ENCODE results near the gene NR3C1. TPM values are rescaled to one million over a fixed set of nuclear protein-coding genes. Genes with fewer than 3 reads are reported as not detected.

The NR3C1 gene
- total and polyA plus RNA-seq, 2 donors: 47.7 to 62.3 TPM

DNA sequence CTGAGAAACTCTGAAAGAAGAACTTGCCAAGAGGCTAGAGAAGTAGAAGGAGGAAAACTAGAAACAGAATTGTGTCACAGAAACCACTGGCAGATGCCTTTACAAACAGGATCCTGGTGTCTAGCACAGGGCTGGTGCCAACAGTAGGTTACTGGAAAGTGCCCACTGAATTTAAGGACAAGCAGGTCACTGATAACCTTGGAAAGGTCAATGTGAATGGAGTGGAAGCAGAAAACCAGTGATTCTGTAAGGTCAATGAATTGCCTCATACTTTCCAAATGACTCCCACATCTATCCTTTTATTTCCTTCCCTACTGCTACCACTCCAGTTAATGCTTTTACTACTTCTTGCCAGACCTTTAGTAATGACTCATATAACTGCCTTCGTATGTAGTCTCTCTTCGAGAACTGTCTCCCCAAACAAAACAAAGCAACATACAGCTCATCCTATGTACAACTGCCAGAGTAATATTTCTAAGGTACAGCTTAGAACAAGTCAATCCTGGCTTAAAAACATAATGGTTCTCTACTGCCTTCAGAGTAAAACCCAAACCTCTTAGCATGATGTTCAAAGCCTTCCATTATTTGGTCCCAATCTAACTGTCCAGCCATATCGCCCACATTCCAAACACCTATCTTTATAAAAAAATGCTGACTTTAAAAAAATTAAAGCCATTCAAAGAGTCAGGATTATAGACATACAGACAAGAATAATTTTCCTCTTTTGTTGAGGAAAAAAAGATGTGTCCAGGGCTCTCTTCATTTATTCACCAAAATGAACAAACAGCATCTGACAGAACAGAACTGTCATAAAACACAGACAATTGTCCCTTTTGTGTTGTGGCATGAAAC lies 52.5 kb downstream of the NR3C1 start:
- WGBS: 97% methylated on average over 3 of the region's 3 CpGs
- Histone ChIP-seq H3K4me1 (ENCODE audit: control insufficient read depth in 2 of 2, insufficient read depth in 2 of 2, low read length in 2 of 2) (peaks cover 29 to 37% of the 10 kb centered on the region in 2 donors), H3K27ac (ENCODE audit: low read depth in 1 of 2, low read length in 1 of 2) (peak overlapping the region in 1 of 2 donors; percentile 18), H3K4me3 (ENCODE audit: low read length in 2 of 2) (no peak overlapping the region), H3K9me3 (ENCODE audit: control insufficient read depth in 2 of 2, insufficient read depth in 1 of 2, low read length in 1 of 2) (no peaks in the 10 kb centered on the region), H3K36me3 (ENCODE audit: control insufficient read depth in 2 of 2, insufficient read depth in 2 of 2, low read length in 1 of 2) (peaks cover 0 to 2% of the 10 kb centered on the region in 2 donors), H3K27me3 (ENCODE audit: control insufficient read depth in 2 of 2, insufficient read depth in 1 of 2, low read length in 1 of 2) (no peaks in the 10 kb centered on the region)
- DNase-seq (ENCODE audit: low read depth in 6 of 9, low spot score in 9 of 9): no peak

DNA sequence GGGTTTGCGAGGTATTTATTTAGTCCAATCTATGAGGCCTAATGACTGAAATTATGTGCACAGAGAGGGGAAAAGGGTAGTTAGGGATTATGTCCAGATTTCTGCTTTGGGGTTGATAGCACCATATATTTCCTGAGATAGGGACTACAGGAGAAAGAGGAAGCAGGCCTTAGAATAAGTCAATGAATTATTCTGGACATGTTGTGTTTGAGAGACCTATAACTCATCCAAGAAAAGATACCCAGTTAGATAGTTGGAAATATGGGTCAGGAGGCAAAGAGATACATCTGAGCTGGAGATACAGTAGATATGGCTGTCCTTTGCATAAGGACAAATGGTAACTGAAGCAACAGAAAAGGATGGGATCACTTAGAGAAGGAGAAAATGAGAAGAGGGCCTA lies 53.1 kb downstream of the NR3C1 start:
- 98% methylated on average over 1 of the region's 1 CpG for WGBS
- peaks cover 29 to 37% of the 10 kb centered on the region in 2 donors for H3K4me1 ChIP-seq (ENCODE audit: control insufficient read depth in 2 of 2, insufficient read depth in 2 of 2, low read length in 2 of 2)
- no peak overlapping the region for H3K27ac ChIP-seq (ENCODE audit: low read depth in 1 of 2, low read length in 1 of 2)
- H3K9me3 ChIP-seq (ENCODE audit: control insufficient read depth in 2 of 2, insufficient read depth in 1 of 2, low read length in 1 of 2): no peaks in the 10 kb centered on the region
- no peak overlapping the region for H3K4me3 ChIP-seq (ENCODE audit: low read length in 2 of 2)
- no peak for DNase-seq (ENCODE audit: low read depth in 6 of 9, low spot score in 9 of 9)
- H3K36me3 ChIP-seq (ENCODE audit: control insufficient read depth in 2 of 2, insufficient read depth in 2 of 2, low read length in 1 of 2): peaks cover 0 to 2% of the 10 kb centered on the region in 2 donors
- H3K27me3 ChIP-seq (ENCODE audit: control insufficient read depth in 2 of 2, insufficient read depth in 1 of 2, low read length in 1 of 2): no peaks in the 10 kb centered on the region

DNA sequence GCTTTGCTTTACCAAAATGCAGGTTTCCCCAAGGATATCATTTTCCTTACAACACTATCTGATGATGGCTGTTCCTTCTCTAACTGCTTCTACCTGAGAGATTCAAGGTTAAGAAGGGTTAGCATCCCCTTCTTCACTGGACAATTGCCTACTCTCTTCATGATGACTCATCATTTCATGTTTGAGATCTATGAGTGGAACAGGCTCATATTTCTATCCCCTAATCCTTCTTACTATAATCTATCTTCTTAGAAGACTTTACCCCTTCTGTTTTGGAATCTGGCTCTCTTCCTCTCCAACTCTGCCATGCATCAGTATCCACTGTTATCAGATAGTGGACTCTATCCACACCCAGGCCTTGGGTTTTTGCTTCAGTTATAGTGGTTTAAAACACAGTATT lies 54.3 kb downstream of the NR3C1 start:
- peaks cover 3 to 4% of the 10 kb centered on the region in 2 donors for H3K36me3 ChIP-seq (ENCODE audit: control insufficient read depth in 2 of 2, insufficient read depth in 2 of 2, low read length in 1 of 2)
- no peak for DNase-seq (ENCODE audit: low read depth in 6 of 9, low spot score in 9 of 9)
- H3K27ac ChIP-seq (ENCODE audit: low read depth in 1 of 2, low read length in 1 of 2): no peak overlapping the region
- H3K9me3 ChIP-seq (ENCODE audit: control insufficient read depth in 2 of 2, insufficient read depth in 1 of 2, low read length in 1 of 2): no peaks in the 10 kb centered on the region
- no peak overlapping the region for H3K4me3 ChIP-seq (ENCODE audit: low read length in 2 of 2)
- H3K4me1 ChIP-seq (ENCODE audit: control insufficient read depth in 2 of 2, insufficient read depth in 2 of 2, low read length in 2 of 2): peaks cover 23 to 33% of the 10 kb centered on the region in 2 donors
- no peaks in the 10 kb centered on the region for H3K27me3 ChIP-seq (ENCODE audit: control insufficient read depth in 2 of 2, insufficient read depth in 1 of 2, low read length in 1 of 2)

DNA sequence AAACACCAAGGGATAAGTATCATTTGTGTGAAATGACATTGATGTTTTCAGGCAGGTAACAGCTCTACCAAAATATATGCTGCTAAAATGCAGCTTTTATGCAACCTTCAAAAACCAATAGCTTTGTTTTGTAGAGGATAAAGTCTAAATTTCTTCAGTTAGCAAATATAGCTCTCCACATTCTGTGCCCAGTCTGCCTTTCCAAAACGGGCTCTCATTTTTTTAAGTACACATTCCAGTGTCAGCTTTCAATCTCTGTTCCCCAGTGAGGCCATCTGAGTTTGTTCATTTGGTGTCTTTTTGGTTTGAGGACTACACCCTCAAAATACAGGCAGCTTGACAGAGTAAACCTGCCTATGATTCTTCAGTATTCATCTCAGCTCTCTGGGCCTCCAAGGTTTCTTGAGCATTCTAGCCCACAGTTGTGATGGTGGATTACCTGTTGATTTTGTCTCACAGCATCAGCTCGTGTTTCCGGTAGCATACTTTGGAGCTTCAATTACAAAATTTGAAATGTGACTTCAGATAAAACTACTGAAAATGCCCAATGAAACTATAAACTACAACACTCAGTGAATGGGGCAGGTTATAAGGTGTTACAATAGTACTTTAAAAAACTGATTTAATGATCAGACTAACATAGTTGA lies 55.7 kb downstream of the NR3C1 start:
- no peak overlapping the region for H3K4me3 ChIP-seq (ENCODE audit: low read length in 2 of 2)
- peaks cover 10 to 22% of the 10 kb centered on the region in 2 donors for H3K4me1 ChIP-seq (ENCODE audit: control insufficient read depth in 2 of 2, insufficient read depth in 2 of 2, low read length in 2 of 2)
- H3K9me3 ChIP-seq (ENCODE audit: control insufficient read depth in 2 of 2, insufficient read depth in 1 of 2, low read length in 1 of 2): no peaks in the 10 kb centered on the region
- DNase-seq (ENCODE audit: low read depth in 6 of 9, low spot score in 9 of 9): no peak
- no peaks in the 10 kb centered on the region for H3K27me3 ChIP-seq (ENCODE audit: control insufficient read depth in 2 of 2, insufficient read depth in 1 of 2, low read length in 1 of 2)
- no peak overlapping the region for H3K27ac ChIP-seq (ENCODE audit: low read depth in 1 of 2, low read length in 1 of 2)
- 86% methylated on average over 3 of the region's 3 CpGs for WGBS
- H3K36me3 ChIP-seq (ENCODE audit: control insufficient read depth in 2 of 2, insufficient read depth in 2 of 2, low read length in 1 of 2): peaks cover 3 to 4% of the 10 kb centered on the region in 2 donors

DNA sequence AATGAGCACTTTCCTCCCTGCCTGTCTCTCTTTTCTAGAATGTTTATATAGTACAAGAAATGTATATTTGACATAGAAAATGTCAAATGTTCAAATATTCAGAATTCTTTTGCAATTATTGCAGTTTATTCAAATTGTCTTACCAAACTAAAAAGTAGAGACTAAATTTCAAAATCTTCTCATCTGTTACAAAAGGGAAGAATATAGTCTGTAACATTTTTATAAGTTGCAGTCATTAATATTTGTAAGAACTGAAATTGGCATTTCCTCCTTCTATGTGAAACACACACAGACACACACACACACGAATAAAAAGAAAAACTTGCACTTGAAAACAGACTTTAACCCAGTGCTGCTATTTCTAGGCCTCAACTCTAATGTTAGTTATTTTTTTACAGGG lies 56.4 kb downstream of the NR3C1 start:
- 76% methylated on average over 1 of the region's 1 CpG for WGBS
- no peak overlapping the region for H3K27ac ChIP-seq (ENCODE audit: low read depth in 1 of 2, low read length in 1 of 2)
- peaks cover 3 to 4% of the 10 kb centered on the region in 2 donors for H3K36me3 ChIP-seq (ENCODE audit: control insufficient read depth in 2 of 2, insufficient read depth in 2 of 2, low read length in 1 of 2)
- H3K27me3 ChIP-seq (ENCODE audit: control insufficient read depth in 2 of 2, insufficient read depth in 1 of 2, low read length in 1 of 2): no peaks in the 10 kb centered on the region
- H3K9me3 ChIP-seq (ENCODE audit: control insufficient read depth in 2 of 2, insufficient read depth in 1 of 2, low read length in 1 of 2): no peaks in the 10 kb centered on the region
- peaks cover 9 to 22% of the 10 kb centered on the region in 2 donors for H3K4me1 ChIP-seq (ENCODE audit: control insufficient read depth in 2 of 2, insufficient read depth in 2 of 2, low read length in 2 of 2)
- no peak overlapping the region for H3K4me3 ChIP-seq (ENCODE audit: low read length in 2 of 2)
- DNase-seq (ENCODE audit: low read depth in 6 of 9, low spot score in 9 of 9): no peak

DNA sequence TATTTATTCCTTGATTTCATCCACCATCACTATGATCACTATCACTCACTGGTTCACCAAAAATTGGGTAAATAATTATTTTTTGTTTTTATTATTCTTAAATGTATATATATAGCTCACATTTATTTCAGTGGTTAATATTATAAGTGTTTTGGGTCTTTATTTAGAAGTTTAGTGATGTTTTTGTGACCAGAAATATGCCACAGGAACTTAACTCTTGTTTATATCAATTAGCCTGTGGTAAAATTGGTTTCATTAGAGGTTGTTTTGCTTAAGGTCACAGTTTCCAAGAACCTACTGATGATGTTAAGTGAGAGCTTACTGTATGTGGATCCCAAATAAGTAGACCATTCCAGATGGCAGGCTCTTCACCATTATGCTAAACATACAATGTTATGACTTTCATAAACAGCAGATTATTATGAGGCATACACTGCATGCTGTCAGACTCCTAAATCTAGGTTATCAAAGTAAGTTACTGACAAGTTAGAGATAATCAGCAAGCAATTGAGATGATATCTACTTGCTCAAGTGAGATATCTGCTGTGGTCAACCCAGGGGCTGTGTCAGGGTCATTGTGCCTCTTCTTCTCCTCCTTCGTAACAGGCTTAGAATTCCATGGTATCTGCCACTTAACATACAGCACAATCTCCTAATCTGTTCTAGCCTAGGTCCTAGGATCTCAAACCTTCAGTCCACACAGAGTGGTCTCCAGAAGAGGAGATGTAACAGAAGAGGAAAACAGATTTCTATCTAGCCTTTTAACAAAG lies 57.6 kb downstream of the NR3C1 start:
- Histone ChIP-seq H3K27me3 (ENCODE audit: control insufficient read depth in 2 of 2, insufficient read depth in 1 of 2, low read length in 1 of 2) (no peaks in the 10 kb centered on the region), H3K27ac (ENCODE audit: low read depth in 1 of 2, low read length in 1 of 2) (no peak overlapping the region), H3K4me3 (ENCODE audit: low read length in 2 of 2) (no peak overlapping the region), H3K9me3 (ENCODE audit: control insufficient read depth in 2 of 2, insufficient read depth in 1 of 2, low read length in 1 of 2) (no peaks in the 10 kb centered on the region), H3K4me1 (ENCODE audit: control insufficient read depth in 2 of 2, insufficient read depth in 2 of 2, low read length in 2 of 2) (peaks cover 9 to 17% of the 10 kb centered on the region in 2 donors), H3K36me3 (ENCODE audit: control insufficient read depth in 2 of 2, insufficient read depth in 2 of 2, low read length in 1 of 2) (peaks cover 3 to 4% of the 10 kb centered on the region in 2 donors)
- WGBS: 98% methylated on average over 1 of the region's 1 CpG
- DNase-seq (ENCODE audit: low read depth in 6 of 9, low spot score in 9 of 9): no peak

DNA sequence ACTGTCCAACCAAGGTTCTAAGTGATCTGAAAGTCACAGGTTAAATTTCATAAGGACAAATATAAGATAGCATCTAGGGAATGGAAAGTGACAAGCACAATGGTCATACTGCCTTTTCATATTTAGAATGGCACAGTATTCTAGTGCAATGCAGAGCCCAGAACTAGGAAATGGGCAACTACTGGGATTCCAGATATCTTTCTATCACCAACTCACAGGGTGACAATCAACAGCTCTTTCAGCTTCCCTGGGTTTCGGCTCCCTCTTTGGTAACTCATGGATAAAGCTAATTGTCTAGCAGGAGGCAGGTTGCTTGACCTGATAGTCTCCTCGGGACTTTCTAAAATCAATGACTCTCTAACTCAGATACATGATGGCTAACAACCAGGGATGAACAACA lies 60.4 kb downstream of the NR3C1 start:
- Histone ChIP-seq H3K9me3 (ENCODE audit: control insufficient read depth in 2 of 2, insufficient read depth in 1 of 2, low read length in 1 of 2) (no peaks in the 10 kb centered on the region), H3K4me1 (ENCODE audit: control insufficient read depth in 2 of 2, insufficient read depth in 2 of 2, low read length in 2 of 2) (peaks cover 4 to 5% of the 10 kb centered on the region in 2 donors), H3K36me3 (ENCODE audit: control insufficient read depth in 2 of 2, insufficient read depth in 2 of 2, low read length in 1 of 2) (peaks cover 3 to 8% of the 10 kb centered on the region in 2 donors), H3K27ac (ENCODE audit: low read depth in 1 of 2, low read length in 1 of 2) (no peak overlapping the region), H3K4me3 (ENCODE audit: low read length in 2 of 2) (no peak overlapping the region), H3K27me3 (ENCODE audit: control insufficient read depth in 2 of 2, insufficient read depth in 1 of 2, low read length in 1 of 2) (no peaks in the 10 kb centered on the region)
- WGBS: 98% methylated on average over 2 of the region's 2 CpGs
- no peak for DNase-seq (ENCODE audit: low read depth in 6 of 9, low spot score in 9 of 9)

DNA sequence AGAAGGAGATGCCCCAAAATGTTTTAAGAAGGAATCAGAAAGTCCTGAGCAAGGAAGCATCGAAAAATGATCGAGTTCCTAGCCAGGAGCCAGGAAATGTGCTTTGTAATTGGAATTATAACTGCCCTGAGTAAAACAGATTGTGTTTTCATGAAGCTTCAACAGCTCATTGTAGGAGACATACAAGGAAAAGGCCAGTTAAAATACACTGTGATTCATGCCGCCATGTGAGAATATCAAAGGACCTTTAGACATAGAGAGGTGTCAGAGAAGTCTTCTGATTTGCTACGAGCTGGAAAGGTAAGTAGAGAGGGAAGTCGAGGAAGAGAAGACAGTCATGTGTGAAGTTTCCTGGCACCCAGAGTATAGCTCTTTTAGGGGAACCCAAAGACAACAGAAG lies 60.9 kb downstream of the NR3C1 start:
- no peak overlapping the region for H3K27ac ChIP-seq (ENCODE audit: low read depth in 1 of 2, low read length in 1 of 2)
- 98% methylated on average over 5 of the region's 5 CpGs for WGBS
- no peak overlapping the region for H3K4me3 ChIP-seq (ENCODE audit: low read length in 2 of 2)
- DNase-seq (ENCODE audit: low read depth in 6 of 9, low spot score in 9 of 9): no peak
- H3K4me1 ChIP-seq (ENCODE audit: control insufficient read depth in 2 of 2, insufficient read depth in 2 of 2, low read length in 2 of 2): peaks cover 0 to 2% of the 10 kb centered on the region in 2 donors
- H3K9me3 ChIP-seq (ENCODE audit: control insufficient read depth in 2 of 2, insufficient read depth in 1 of 2, low read length in 1 of 2): no peaks in the 10 kb centered on the region
- no peaks in the 10 kb centered on the region for H3K27me3 ChIP-seq (ENCODE audit: control insufficient read depth in 2 of 2, insufficient read depth in 1 of 2, low read length in 1 of 2)
- peaks cover 3 to 6% of the 10 kb centered on the region in 2 donors for H3K36me3 ChIP-seq (ENCODE audit: control insufficient read depth in 2 of 2, insufficient read depth in 2 of 2, low read length in 1 of 2)
